Muscle layer of colon (tissue), 2 donors: ENCODE results near the gene ST7L.

Source experiments
- H3K27ac ChIP-seq: one replicate; pipeline ENCODE4 v1.7.0; 2013; ENCODE audit warnings: low read depth, mild to moderate bottlenecking, low read length, moderate library complexity
- H3K27me3 ChIP-seq, 2 donors: one replicate each; pipeline ENCODE4 v1.7.0; 2013; ENCODE audit warnings: low read length in 2 of 2, mild to moderate bottlenecking in 2 of 2; ENCODE audit not compliant: insufficient read depth in 2 of 2, control insufficient read depth in 1 of 2
- H3K36me3 ChIP-seq: one replicate; pipeline ENCODE4 v1.7.0; 2013; ENCODE audit warnings: mild to moderate bottlenecking, low read length; ENCODE audit not compliant: insufficient read depth
- H3K4me1 ChIP-seq: one replicate; pipeline ENCODE4 v1.7.0; 2013; ENCODE audit warnings: mild to moderate bottlenecking, low read length; ENCODE audit not compliant: insufficient read depth
- H3K4me3 ChIP-seq, 2 donors: one replicate each; pipeline ENCODE4 v1.7.0; 2013; ENCODE audit warnings: low read length in 2 of 2, low read depth in 1 of 2, mild to moderate bottlenecking in 1 of 2, moderate library complexity in 1 of 2
- H3K9ac ChIP-seq: one replicate; pipeline ENCODE4 v1.7.0; 2013; ENCODE audit warnings: low read length
- H3K9me3 ChIP-seq: one replicate; pipeline ENCODE4 v1.7.0; 2013; ENCODE audit warnings: mild to moderate bottlenecking, low read length
- donor health status: abdominal sarcoma.
- donor health status: Adenocarcinoma of cecum.

Gene ST7L

GRCh38 chr1:112478314-112478713 lies 140.6 kb downstream of the ST7L start:
- Histone ChIP-seq H3K27ac (no peak overlapping the region), H3K4me1 (no peaks in the 10 kb centered on the region), H3K27me3 (no peaks in the 10 kb centered on the region), H3K9me3 (no peaks in the 10 kb centered on the region), H3K4me3 (no peak overlapping the region), H3K36me3 (no peaks in the 10 kb centered on the region), H3K9ac (no peak overlapping the region)

GRCh38 chr1:112477550-112477949 lies 141.4 kb downstream of the ST7L start:
- H3K4me3 ChIP-seq: no peak overlapping the region
- H3K9me3 ChIP-seq: no peaks in the 10 kb centered on the region
- H3K9ac ChIP-seq: no peak overlapping the region
- H3K4me1 ChIP-seq: no peaks in the 10 kb centered on the region
- no peaks in the 10 kb centered on the region for H3K36me3 ChIP-seq
- no peak overlapping the region for H3K27ac ChIP-seq
- H3K27me3 ChIP-seq: no peaks in the 10 kb centered on the region
